ENCODE results near the gene TBC1D17.

TBC1D17 gene

DNA sequence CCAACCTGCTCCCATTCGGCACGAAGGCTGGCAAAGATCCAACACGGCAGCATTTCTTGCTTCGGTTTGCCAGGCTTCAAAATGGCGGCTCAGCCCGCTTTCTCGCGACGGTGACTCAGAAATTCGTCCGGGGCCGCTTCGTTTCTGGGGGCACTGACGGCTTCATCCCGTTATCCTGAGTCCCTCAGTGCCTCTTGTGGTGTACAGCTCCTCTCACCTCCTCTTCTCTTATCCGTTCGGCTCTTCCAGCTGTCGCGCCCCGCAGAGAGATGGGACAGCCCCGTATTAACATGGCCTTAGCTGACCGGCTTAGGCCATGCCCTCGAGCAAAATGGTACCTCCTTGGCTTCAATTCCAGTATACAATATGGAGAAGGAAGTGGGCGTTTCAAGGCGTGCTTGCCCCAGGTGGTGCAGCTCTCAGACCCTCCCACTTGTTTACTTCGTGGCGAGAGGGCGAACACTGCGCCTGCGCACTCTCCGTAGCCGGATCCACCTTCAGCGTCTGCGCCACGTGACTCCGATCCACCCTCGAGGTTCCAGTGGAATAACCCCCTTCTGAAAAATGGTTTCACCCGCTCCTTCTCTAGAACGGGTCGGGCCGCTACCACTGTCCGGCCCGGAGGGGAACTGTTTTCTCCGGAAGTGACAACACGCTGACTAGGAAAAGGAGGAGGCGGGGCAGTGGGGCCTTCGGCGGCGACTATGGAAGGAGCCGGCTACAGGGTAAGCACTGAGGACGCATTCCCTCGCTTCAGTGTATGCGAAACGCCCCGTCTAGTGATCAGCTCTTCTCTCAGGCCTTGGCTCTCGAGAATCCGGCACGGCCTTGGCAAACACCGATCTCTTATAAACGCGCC, at the start of gene TBC1D17, which contains the start of gene AKT1S1:
TSS of gene TBC1D17 (plus strand) at position 683 of the 859 bp plus-strand sequence. CDS start at position 705, 22 bp downstream.
TSS of gene AKT1S1 (minus strand) at position 336 of the 859 bp plus-strand sequence. CDS start 4,060 bp downstream, outside the sequence.
- DNase-seq, result peak; percentile 98

DNA sequence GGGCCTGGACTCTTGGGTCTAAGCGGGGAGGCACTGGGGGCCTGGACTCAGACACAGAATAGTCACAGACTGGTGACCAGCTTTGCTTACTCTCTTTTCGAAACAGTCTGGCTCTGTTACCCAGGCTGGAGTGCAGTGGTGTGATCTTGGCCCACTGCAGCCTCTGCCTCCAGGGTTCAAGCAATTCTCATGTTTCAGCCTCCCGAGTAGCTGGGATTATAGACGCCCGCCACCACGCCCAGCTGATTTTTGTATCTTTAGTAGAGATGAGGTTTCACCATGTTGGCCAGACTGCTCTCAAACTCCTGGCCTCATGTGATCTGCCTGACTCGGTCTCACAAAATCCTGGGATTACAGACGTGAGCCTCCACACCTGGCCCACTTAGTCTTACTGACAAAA, 48.3 kb upstream of the TBC1D17 start:
- DNase-seq, result no peak

DNA sequence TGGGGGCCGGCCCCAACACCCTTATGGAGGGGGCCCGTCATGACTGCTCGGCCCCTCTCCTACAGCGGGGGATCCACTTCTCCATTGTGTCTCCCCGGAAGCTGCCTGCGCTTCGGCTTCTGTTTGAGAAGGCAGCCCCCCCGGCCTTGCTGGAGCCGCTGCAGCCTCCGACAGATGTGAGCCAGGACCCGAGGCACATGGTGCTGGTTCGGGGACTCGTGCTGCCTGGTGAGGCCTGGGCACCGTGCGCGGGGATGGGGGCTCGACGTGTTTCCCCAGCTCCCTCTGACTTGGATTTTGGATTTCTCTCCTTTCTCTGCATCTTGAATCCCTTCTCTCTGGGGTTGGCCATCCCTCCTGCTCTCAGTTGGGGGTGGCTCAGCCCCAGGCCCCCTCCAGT, 47.8 kb upstream of the TBC1D17 start:
- no peak for DNase-seq

DNA sequence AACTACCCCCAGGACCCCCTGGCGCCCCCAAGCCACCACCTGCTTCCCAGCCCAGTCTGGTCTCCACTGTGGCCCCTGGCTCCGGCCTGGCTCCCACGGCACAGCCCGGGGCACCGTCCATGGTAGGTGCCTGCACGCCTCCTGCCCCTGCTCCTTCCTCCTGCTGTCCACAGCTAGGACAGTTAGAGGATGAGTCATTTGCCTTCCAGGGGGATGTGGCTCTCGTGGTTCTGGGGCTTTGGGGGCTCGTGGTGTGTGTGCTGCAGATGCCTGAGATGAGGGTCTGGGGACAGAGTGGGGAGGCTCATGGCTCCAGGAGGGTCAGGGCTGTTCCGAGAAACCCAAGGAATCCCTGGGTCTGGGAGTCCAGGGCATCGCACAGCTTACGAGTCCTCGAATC, 46.7 kb upstream of the TBC1D17 start:
- no peak for DNase-seq

DNA sequence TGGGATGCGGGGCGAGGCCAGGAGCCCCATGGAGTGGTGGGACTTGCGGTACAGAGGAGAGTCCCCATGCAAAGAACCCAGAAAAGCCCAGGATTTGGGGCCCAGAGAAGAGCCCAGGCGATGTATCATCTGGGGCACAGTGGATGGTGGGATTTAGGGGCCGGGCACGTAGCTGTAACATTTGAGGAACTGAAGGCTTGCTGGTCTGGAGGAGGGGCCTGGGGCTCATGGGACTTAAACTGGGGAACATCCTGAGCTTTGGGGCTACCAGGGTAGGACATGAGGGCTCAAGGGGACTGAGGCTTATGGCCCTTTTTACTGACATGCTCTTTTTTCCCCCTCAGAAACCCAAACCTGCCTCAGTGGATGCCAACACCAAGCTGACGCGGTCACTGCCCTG, 45.9 kb upstream of the TBC1D17 start:
- DNase-seq, result no peak

DNA sequence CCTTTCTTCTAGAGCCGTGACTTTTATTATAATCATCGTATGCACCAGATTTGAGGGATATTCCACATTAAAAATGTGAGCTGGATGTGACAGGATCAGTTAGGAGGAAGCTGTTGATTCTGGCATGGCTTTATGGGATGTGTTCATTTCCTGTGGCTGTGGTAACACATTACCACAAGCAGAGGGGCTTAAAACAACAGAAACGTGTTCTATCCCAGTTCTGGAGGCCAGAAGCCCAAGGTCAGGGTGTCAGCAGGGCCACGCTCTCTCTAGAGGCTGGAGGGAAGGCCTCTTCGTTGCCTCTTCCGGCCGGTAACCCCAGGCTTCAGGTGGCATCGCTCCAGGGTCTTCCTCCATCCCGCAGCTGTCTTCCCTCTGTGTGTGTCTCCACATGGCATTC, 44.9 kb upstream of the TBC1D17 start:
- DNase-seq, result no peak

DNA sequence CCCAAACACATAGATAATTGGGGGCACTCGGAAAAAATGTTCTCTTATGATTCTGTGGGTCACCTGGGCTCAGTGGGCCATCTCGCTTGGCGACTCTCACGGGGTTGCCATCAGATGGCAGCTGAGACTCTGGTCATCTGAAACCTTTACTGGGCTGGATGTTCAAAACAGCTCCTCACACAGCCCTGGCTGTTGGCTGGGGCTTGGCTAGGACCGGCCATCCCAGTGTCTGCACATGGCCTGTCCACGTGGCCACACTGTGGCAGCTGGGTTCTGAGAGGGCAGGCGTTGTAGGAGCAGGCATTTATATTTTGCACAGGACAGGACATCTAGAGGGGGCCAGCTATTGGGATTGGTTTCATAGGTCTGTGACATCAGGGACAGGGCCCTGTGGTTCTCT, 43.9 kb upstream of the TBC1D17 start:
- no peak for DNase-seq

DNA sequence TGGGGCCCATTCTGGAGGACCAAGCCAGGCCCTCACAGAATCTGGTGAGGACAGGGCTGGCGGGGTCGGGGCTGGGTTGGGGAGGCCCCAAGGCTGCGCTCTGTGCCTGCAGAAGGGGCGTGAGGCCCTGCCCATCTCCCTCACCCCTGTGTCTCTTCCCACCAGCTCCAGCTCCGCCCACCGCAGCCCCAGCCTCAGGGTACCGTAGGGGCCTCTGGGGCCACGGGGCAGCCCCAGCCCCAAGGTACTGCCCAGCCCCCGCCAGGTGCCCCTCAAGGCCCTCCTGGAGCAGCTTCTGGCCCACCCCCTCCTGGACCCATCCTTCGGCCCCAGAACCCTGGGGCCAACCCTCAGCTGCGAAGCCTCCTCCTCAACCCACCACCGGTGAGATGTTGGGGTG, 41.9 kb upstream of the TBC1D17 start:
- DNase-seq, result no peak

DNA sequence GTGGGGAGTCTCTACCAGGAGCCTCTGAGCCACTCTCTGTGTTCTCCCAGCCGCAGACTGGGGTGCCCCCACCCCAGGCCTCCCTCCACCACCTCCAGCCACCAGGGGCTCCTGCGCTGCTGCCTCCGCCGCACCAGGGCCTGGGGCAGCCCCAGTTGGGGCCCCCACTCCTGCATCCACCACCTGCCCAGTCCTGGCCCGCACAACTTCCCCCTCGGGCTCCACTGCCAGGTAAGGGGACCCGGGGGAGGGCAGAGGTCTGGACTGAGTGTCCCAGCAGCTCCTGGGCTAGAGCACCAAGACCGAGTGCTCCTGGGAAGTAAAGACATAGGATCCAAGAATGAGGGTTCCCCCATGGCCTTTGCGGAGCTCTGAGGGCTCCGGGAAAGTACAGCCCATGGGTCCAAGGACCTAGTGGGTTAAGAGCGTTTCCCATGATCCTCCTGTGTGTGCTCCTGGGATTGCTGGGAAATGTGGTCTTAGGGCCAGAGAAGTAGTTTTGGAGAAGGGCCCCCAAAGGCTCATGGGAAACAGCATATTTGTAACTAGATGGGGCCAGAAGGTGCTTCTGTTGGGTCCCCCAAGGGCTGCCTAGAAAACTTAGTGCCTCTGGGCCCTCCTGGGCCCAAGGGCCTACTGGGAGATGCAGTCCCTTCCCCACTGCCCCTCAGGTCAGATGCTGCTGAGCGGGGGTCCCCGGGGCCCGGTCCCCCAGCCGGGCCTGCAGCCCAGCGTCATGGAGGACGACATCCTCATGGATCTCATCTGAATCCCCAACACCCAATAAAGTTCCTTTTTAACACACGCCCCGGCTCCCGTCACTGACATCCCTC, 41.1 kb upstream of the TBC1D17 start:
- DNase-seq, result no peak

DNA sequence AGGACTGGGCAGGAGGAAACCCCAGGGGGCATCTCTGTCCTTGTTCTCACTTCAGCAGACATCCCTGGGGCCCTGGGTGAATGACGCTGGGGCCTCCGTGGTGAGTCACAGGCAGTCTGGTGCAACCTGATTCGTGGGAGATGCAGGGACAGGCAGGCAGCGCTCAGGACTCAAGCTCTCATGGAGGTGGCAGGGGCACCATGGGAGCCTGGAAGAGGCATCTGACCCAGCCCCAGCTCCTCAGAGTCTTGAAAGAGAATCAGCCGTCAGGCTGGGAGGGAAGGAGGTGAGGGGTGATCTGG, 40.5 kb upstream of the TBC1D17 start:
- DNase-seq, result no peak

DNA sequence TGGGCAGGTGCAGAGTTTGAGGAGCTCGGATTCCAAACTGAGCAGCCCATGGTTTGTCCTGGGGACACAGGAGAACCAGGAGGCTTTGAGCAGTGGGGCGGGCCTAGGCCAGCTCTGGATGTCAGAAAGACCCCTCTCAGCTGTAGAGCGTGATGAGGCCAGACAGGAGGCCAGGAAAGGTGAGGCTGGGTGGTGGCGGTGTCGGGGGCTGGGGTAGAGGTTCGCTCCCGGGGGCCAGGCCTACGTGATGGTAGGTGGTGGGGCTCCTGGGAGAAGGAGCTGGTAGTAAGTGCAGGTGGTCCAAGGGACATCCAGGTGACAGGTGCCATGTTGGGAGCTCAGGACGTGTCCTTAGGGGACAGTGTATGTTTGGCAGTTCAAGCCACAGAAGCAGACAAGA, 40.1 kb upstream of the TBC1D17 start:
- DNase-seq, result no peak

DNA sequence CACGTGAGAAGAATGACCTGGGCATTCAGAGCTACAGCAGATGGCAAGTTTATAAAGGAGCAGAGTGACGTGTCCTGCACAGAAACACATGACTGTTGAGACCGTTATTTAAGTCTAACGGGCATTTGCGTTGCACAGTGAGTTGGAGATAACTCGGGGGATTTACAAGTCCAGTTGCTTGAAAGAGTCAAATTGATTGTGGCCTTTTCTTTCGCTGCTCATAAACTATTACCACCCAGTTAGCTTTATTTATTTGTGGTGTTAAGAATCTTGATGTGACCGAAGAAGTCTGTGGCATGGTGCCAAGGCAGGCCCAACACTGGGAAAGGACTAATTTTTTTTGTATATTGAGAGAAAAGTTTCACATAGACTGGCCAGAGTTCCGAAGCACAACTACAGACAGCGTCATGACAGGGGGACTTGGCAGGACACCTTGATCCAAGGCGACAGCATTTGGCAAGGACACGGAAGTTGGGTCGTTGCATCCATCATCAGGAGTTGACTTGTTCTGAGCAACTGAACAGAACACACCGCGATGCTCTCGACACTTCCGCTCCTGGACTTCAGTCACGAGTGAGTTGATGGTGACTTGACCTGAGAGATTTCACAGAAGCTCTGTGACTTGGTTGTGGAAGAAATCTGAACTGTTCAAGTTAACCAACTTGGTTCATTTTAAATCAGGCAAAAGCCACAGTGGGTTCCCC, 38.5 kb upstream of the TBC1D17 start:
- no peak for DNase-seq

DNA sequence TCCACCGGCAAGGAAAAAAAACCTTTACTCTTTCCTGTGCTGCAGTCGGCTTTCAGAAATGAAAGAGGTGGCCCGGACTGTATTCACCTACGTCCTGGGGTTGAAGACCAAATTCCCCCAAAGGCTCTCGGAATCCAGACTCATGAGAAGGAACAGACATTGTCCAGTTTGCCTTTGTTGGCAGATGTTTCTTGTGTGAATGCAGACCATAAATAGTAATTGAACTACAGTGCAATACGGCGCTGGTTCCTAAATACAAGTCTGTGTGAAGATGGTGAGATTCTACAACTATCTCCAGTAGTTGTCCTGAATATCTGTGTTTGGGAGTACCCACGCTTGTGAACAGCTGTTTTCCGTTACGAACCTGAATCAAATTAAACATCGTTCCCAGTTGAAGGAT, 37.8 kb upstream of the TBC1D17 start:
- DNase-seq, result no peak

DNA sequence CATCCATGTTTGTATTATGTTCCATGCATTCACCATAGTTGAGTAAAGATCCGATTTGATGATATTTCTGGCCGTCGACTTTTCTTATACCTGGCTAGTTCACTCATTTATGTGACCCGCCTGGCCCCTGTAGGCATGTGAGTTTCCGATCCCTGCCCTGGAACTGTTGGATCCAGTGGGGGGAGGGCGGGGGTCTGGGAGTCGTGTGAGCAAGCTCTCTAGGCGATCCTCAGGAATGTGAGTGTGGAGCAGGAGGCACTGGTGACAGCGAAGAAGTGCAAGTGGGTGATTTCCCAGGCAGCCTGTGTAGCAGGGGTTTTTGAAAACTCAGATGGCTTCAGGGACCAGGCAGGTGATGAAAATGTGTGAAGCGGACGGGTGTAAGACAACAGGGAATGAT, 37.2 kb upstream of the TBC1D17 start:
- DNase-seq, result no peak

DNA sequence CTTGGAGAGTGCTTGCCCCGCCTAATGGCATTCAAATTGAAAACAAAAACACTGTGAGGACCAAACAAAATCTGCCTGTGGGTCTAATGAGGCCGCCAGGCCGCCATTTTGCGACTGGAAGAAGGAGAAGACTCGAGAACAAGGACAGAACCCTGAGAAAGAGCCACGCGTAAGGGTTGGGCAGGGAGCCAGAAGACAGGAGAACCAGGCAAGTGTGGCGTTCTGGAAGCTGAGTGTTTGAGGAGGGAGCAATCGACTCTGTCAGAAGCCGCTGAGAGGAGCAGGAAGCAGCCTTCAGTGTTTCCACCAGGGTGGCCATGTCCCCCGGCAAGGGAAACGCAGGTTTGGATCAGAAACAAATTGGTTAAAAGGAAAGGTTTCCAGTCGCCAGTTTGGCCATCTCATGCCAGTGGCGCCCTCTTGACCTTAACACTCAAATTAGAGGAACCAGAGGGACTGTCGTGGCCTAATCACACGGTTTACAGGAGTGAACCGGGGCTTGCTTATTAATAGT, 36.7 kb upstream of the TBC1D17 start:
- DNase-seq, result no peak

DNA sequence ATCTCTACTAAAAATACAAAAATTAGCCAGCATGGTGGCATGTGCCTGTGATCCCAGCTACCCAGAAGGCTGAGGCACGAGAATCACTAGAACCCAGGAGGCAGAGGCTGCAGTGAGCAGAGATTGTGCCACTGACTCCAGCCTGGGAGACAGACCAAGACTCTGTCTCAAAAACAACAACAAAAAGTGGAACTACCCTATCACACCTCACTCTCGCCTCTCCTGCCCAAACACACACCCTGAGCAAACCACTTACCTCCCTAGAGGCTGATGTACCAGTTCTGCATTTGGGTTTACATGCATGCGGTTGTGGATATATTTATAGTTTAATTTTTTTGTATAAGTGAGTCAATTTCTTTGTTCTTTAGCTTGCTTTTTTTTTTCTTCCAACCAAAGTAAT, 34.2 kb upstream of the TBC1D17 start:
- DNase-seq, result no peak

DNA sequence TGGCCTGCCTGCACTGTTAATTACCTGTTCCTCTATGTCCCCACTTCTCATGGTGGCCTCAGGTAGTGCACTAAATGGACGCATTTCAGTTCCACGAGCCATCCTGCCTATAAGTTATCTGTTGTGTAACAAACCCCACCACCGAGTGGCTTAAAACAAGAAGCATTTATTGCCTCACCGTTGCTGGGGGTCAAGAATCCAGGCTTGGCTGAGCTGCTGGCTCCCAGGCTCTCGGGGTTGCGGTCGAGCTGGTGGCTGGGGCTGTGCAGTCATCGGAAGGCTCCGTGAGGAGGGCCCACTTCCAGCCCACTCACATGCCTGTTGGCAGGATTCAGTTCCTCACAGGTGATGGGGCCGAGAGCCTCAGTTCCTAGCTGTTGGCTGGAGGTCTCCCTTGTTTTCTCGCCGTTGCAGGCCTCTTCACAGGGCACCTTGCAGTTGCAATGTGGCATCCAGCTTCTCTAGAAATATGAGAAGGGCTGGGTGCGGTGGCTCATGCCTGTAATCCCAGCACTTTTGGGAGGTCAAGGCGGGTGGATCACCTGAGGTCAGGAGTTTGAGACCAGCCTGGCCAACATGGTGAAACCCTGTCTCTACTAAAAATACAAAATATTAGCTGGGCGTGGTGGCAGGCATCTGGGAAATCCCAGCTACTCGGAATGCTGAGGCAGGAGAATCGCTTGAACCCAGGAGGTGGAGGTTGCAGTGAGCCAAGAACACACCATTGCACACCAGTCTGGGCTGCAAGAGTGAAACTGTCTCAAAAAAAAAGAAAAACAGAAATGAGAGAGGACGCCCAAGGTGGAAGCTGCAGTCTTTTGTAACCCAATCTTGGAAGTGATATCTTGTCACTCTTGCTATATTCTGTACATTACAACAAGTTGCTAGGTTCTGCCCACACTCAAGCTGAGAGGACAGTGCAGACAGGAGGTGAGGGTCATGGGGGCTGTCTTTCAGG, 33.1 kb upstream of the TBC1D17 start:
- DNase-seq, result no peak

DNA sequence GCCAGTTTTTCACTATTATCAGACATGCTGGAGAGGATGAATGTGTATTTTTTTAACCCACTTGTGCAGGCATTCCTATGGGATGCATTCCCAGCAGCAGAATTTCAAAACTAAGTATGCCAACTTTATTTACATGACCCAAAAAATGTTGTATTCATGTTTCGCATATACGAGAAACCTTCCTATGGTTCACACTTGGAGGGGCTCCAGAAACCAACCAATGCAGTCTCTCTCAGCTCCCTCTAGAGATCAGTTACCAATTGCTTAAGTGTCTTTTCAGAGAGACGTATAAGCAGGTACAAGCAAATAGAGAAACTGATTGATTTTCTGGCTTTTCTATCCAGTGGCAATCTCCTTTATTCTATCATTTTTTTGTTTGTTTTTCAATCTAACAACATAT, 32.1 kb upstream of the TBC1D17 start:
- DNase-seq, result no peak

DNA sequence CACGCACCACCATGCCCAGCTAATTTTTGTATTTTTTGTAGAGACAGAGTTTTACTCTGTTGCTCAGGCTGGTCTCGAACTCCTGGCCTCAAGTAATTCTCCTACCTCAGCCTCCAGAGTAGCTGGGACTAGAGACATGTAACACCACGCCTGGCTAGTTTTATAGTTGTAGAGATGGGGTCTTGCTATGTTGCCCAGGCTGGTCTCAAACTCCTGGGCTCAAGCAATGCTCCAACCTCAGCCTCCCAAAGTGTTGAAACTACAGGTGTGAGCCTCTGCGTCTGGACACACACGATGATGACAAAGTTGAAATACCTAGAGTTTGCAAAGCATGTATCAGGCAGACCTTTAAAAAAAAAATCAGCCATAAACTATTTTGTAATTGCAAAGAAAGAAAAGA, 31.1 kb upstream of the TBC1D17 start:
- no peak for DNase-seq

DNA sequence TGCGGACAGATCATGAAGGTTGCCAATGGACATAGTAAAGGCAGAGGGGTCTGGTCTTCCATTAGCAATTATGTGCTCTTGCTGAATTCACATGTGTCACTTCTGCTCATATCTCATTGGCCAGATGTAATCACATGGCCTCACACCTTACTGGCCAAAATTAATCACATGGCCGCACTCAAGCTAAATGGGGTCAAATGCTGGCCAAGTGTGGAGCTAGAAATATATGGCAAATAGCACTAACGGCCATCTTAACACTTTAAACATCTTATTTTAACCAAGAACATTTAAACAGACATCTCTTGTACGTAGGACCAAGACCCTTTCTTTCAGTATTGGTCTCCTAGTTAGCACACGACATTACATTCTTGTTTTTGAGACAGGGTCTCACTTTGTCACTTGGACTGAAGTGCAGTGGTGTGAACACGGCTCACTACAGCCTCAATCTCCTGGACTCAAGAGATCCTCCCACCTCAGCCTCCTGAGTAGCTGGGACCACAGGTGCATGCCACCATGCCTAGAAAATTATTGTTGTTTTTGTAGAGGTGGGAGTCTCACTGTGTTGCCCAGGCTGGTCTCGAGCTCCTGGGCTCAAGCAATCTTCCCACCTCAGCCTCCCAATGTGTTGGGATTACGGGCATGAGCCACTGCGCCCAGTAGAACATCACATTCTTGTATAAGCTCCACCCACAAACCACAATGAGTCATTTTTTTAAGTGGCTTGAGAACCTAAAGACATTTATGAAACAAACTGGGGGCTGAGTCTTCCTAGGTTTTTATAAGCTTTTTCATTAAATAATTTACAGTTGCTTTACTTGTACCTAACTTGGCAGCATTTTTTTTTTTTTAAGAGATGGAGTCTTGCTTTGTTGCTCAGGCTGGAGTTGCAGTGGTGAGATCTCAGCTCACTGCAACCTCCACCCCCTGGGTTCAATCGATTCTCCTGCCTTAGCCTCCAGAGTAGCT, 29.5 kb upstream of the TBC1D17 start:
- DNase-seq, result peak; percentile 30

DNA sequence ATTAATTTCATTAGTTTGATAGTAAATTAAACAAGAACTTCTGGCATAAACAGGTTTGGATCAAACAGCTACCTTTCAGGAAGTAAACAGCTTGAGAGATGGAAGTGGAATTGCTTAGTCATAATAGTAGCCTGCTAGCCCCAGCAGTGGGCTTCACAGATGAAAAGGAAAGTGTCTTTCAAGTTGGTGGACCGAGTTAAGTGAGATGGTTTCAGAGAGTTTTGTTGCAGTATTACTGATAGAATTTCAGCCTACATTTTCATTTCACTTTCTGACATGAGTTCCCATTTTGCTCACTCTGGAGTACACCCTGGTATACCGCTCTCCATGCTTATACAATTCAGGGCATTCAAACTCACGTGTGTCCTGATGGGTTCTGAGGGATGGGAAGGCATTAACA, 28.6 kb upstream of the TBC1D17 start:
- no peak for DNase-seq
